K562 (cell line): ENCODE results near the gene PACS1. TPM values are rescaled to one million over a fixed set of nuclear protein-coding genes. Genes with fewer than 3 reads are reported as not detected.

Experiments
- CBX3 ChIP-seq, 2 experiments: IDR thresholded peaks; 1 replicate in 1 of 2; 2 replicates in 1 of 2; pipeline ENCODE4 v1.6.1; 2012; ENCODE audit warnings: inconsistent platforms in 2 of 2, low read length in 2 of 2, borderline replicate concordance in 1 of 2, control low read depth in 1 of 2
- CREB1 ChIP-seq, 2 experiments: sonication (generic) in 1 of 2; formaldehyde crosslinking in 1 of 2; IDR thresholded peaks; 2 replicates each; pipeline versions ENCODE4 v1.6.1 to v1.8.0; 2012 to 2022; ENCODE audit warnings: inconsistent platforms in 1 of 2, mild to moderate bottlenecking in 1 of 2, missing genetic modification reagents in 1 of 2, moderate library complexity in 1 of 2
- ESRRA ChIP-seq: fragments of 450-650 bp; IDR thresholded peaks from 2 replicates; pipeline ENCODE4 v1.6.1; 2014; ENCODE audit warnings: low read depth, mild to moderate bottlenecking, moderate library complexity, borderline replicate concordance
- ETV6 ChIP-seq, 3 experiments: fragments of 150-350 bp in 1 of 3; sonication (generic) in 1 of 3; formaldehyde crosslinking in 1 of 3; IDR thresholded peaks; 2 replicates each; pipeline versions ENCODE4 v1.6.1 to v1.8.0; 2014 to 2022; ENCODE audit warnings: borderline replicate concordance in 2 of 3, low read depth in 2 of 3, antibody characterized with exemption in 1 of 3, low read length in 1 of 3, mild to moderate bottlenecking in 1 of 3, missing genetic modification reagents in 1 of 3
- GABPB1 ChIP-seq: sonication (generic); formaldehyde crosslinking; IDR thresholded peaks from 2 replicates; pipeline ENCODE4 v1.8.0; 2022; ENCODE audit warnings: mild to moderate bottlenecking, missing genetic modification reagents
- HCFC1 ChIP-seq: IDR thresholded peaks from 2 replicates; pipeline ENCODE4 v1.6.1; 2012; ENCODE audit warnings: low read depth, low read length, improper control_type of control experiment
- L3MBTL2 ChIP-seq: fragments of 450-650 bp; IDR thresholded peaks from 2 replicates; pipeline ENCODE4 v1.6.1; 2016; ENCODE audit warnings: mild to moderate bottlenecking, moderate library complexity
- MTA3 ChIP-seq: fragments of 450-650 bp; formaldehyde crosslinking; IDR thresholded peaks from 2 replicates; pipeline ENCODE4 v1.6.1; 2017; ENCODE audit warnings: mild to moderate bottlenecking, borderline replicate concordance
- MYC ChIP-seq, 2 experiments: fragments of 250-450 bp in 1 of 2; sonication (Bioruptor Pico) in 1 of 2; IDR thresholded peaks; 2 replicates each; pipeline versions ENCODE4 v1.5.1 to v1.6.1; 2012 to 2021; ENCODE audit warnings: low read depth in 2 of 2, borderline replicate concordance in 1 of 2, improper control_type of control experiment in 1 of 2, low read length in 1 of 2, mild to moderate bottlenecking in 1 of 2, moderate library complexity in 1 of 2
- PHF8 ChIP-seq: fragments of 200-600 bp; sonication (generic); IDR thresholded peaks from 2 replicates; pipeline ENCODE4 v1.6.1; 2012; ENCODE audit warnings: mixed run types, mild to moderate bottlenecking, inconsistent platforms, low read length, moderate library complexity, borderline replicate concordance
- POLR2B ChIP-seq: fragments of 450-650 bp; IDR thresholded peaks from 2 replicates; pipeline ENCODE4 v1.6.1; 2018; ENCODE audit warnings: low read depth; ENCODE audit not compliant: partially characterized antibody
- SIN3A ChIP-seq, 2 experiments: fragments of 150-350 bp in 1 of 2; IDR thresholded peaks; 2 replicates each; pipeline ENCODE4 v1.6.1; 2011 to 2016; ENCODE audit warnings: borderline replicate concordance in 2 of 2, low read depth in 2 of 2, low read length in 2 of 2, mild to moderate bottlenecking in 2 of 2, moderate library complexity in 2 of 2; ENCODE audit not compliant: control insufficient read depth in 1 of 2
- SP1 ChIP-seq: sonication (generic); formaldehyde crosslinking; IDR thresholded peaks from 2 replicates; pipeline ENCODE4 v1.8.1; 2022; ENCODE audit warnings: mild to moderate bottlenecking, missing genetic modification reagents
- polyA plus RNA-seq, 8 experiments: library from polyadenylated mRNA; depleted of rRNA in 4 of 8; stranded (reverse) in 5 of 8; unstranded in 3 of 8; fragments of >200 nt; fragmentation: Nextera tagmentation in 2 of 8; fragmentation: Illumina TruSeq in 1 of 8; extraction: Ambion mirVana in 2 of 8; extraction: Trizol in 1 of 8; gene quantifications; 2 replicates each; pipeline versions ENCODE4 v1.2.1 to v1.2.3, GENCODE V29; 2011 to 2014; ENCODE audit warnings: inconsistent platforms in 1 of 8, missing spikeins in 1 of 8
- total RNA-seq, 7 experiments: library from RNA; depleted of rRNA in 6 of 7; stranded (reverse); fragments of >200 nt in 6 of 7; fragmentation: Illumina TruSeq in 2 of 7; extraction: Trizol in 2 of 7; gene quantifications; 2 replicates each; pipeline versions ENCODE4 v1.2.1 to v1.2.3, GENCODE V29; 2011 to 2021; ENCODE audit warnings: low replicate concordance in 1 of 7
- TF ChIP-seq, protein P1 (sequence below), 2 experiments: fragments of 450-650 bp; conservative IDR thresholded peaks; 2 replicates each; pipeline ENCODE4 v1.6.1; 2017; ENCODE audit warnings: mild to moderate bottlenecking in 2 of 2, moderate library complexity in 2 of 2
- TF ChIP-seq, protein P2 (sequence below): sonication (generic); formaldehyde crosslinking; IDR thresholded peaks from 2 replicates; pipeline ENCODE4 v1.8.0; 2022; ENCODE audit warnings: mild to moderate bottlenecking, missing genetic modification reagents
- TF ChIP-seq, protein P3 (sequence below): fragments of 450-650 bp; IDR thresholded peaks from 2 replicates; pipeline ENCODE4 v1.6.1; 2017; ENCODE audit warnings: mild to moderate bottlenecking, moderate library complexity
- TF ChIP-seq, protein P4 (sequence below), 3 experiments: IDR thresholded peaks in 2 of 3; conservative IDR thresholded peaks in 1 of 3; 2 replicates each; pipeline ENCODE4 v1.5.1; 2011 to 2012; ENCODE audit warnings: low read length in 3 of 3, mild to moderate bottlenecking in 3 of 3, control low read depth in 2 of 3, improper control_type of control experiment in 1 of 3, inconsistent platforms in 1 of 3, low read depth in 1 of 3, mixed read lengths in 1 of 3, moderate library complexity in 1 of 3; ENCODE audit not compliant: insufficient read depth in 2 of 3

Gene PACS1
- total and polyA plus RNA-seq, 9 of the 15 experiments (the other 6 are each of a cell fraction or from before 2014, with no cell fraction given) = 0.34 to 28.1 (median 8.5) TPM

DNA sequence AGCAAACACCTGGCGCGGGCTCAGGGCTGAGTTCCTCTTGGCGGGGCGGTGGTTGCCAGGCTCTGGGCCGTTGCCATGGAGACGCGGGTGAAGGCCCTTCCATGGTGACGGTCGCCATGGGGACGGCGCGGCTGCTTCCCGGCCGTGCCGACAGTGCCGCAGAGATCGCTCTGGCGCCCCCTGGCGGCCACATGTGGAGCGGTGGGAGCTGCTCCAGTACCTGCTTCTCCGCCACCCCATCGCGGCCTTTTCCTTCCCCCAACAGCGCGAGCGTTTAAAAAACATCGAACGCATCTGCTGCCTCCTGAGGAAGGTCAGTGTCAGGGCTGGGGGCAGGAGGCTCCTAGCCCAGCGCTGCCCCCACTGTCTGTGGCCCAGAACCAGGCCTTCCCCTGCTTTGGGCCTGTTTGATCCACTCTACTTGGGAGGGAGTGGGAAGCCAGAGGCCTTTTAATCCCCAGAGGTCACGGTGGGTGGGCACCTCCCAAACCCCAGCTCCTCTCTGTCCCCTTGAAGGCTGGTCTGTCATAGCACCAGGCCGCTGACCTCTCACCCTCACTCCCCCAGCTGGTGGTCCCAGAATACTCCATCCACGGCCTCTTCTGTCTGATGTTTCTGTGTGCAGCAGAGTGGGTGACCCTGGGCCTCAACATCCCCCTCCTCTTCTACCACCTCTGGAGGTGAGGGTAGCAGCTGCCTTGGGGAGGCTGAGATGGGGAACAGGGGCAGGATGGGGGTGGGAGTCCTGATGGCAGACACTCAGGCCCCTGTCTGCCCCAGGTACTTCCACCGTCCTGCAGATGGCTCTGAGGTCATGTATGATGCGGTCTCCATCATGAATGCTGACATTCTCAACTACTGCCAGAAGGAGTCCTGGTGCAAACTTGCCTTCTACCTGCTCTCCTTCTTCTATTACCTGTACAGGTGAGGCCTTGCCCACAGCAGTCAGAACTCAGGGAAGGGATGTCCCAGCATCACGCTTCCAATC is 212.7 kb downstream of the PACS1 start (continued):
- TF ChIP-seq CREB1 (IDR thresholded peaks at IDR 0.05) = no peak; the same call in 1 of the 2 replicates
- TF ChIP-seq CREB1 (CRISPR knock-in tag; IDR thresholded peaks at IDR 0.05) = peak; percentile 81
- TF ChIP-seq MTA3 = peak; percentile 49; the same call in 1 of the 2 replicates
- TF ChIP-seq ESRRA = peak; percentile 57; the same call in 1 of the 2 replicates
- no peak for TF ChIP-seq ETV6 (IDR thresholded peaks at IDR 0.05; ENCODE audit: borderline replicate concordance in 1 of 2, low read depth in 2 of 2, low read length in 1 of 2)
- no peak for TF ChIP-seq ETV6 (CRISPR knock-in tag; IDR thresholded peaks at IDR 0.05; ENCODE audit: borderline replicate concordance)
- peak in 1 of 2 experiments; percentile 27; a peak in 1 of 3 replicates for TF ChIP-seq CBX3 (IDR thresholded peaks at IDR 0.05; ENCODE audit: borderline replicate concordance in 1 of 2, low read length in 2 of 2)
- TF ChIP-seq, protein P1, sequence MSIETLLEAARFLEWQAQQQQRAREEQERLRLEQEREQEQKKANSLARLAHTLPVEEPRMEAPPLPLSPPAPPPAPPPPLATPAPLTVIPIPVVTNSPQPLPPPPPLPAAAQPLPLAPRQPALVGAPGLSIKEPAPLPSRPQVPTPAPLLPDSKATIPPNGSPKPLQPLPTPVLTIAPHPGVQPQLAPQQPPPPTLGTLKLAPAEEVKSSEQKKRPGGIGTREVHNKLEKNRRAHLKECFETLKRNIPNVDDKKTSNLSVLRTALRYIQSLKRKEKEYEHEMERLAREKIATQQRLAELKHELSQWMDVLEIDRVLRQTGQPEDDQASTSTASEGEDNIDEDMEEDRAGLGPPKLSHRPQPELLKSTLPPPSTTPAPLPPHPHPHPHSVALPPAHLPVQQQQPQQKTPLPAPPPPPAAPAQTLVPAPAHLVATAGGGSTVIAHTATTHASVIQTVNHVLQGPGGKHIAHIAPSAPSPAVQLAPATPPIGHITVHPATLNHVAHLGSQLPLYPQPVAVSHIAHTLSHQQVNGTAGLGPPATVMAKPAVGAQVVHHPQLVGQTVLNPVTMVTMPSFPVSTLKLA (conservative IDR thresholded peaks at IDR 0.05) = peak in 1 of 2 experiments; percentile 56; a peak in 1 of 4 replicates
- 0 out of 4 replicates have a peak, but pooled peaks of 1 of the 2 experiments have one; percentile 54 for TF ChIP-seq SIN3A (IDR thresholded peaks at IDR 0.05; ENCODE audit: borderline replicate concordance in 2 of 2, control insufficient read depth in 1 of 2, low read depth in 2 of 2, low read length in 2 of 2)
- TF ChIP-seq L3MBTL2 = 0 out of 2 replicates have a peak, but pooled peaks have one; percentile 19
- TF ChIP-seq PHF8 = no peak
- TF ChIP-seq, protein P2, sequence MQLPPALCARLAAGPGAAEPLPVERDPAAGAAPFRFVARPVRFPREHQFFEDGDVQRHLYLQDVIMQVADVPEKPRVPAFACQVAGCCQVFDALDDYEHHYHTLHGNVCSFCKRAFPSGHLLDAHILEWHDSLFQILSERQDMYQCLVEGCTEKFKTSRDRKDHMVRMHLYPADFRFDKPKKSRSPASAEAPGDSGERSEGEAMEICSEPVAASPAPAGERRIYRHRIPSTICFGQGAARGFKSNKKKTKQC (CRISPR knock-in tag) = no peak
- TF ChIP-seq HCFC1 = peak; percentile 65
- peak; percentile 62; the same call in 1 of the 2 replicates for TF ChIP-seq MYC (IDR thresholded peaks at IDR 0.05; ENCODE audit: low read depth, low read length)
- 0 out of 2 replicates have a peak, but pooled peaks have one; percentile 23 for TF ChIP-seq MYC (CRISPR knock-in tag; IDR thresholded peaks at IDR 0.05; ENCODE audit: borderline replicate concordance, low read depth)
- TF ChIP-seq, protein P3, sequence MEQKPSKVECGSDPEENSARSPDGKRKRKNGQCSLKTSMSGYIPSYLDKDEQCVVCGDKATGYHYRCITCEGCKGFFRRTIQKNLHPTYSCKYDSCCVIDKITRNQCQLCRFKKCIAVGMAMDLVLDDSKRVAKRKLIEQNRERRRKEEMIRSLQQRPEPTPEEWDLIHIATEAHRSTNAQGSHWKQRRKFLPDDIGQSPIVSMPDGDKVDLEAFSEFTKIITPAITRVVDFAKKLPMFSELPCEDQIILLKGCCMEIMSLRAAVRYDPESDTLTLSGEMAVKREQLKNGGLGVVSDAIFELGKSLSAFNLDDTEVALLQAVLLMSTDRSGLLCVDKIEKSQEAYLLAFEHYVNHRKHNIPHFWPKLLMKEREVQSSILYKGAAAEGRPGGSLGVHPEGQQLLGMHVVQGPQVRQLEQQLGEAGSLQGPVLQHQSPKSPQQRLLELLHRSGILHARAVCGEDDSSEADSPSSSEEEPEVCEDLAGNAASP = no peak
- TF ChIP-seq POLR2B = peak; percentile 40
- peak; percentile 77 for TF ChIP-seq GABPB1 (CRISPR knock-in tag)
- peak; percentile 84 for TF ChIP-seq SP1 (CRISPR knock-in tag)
- TF ChIP-seq, protein P4, sequence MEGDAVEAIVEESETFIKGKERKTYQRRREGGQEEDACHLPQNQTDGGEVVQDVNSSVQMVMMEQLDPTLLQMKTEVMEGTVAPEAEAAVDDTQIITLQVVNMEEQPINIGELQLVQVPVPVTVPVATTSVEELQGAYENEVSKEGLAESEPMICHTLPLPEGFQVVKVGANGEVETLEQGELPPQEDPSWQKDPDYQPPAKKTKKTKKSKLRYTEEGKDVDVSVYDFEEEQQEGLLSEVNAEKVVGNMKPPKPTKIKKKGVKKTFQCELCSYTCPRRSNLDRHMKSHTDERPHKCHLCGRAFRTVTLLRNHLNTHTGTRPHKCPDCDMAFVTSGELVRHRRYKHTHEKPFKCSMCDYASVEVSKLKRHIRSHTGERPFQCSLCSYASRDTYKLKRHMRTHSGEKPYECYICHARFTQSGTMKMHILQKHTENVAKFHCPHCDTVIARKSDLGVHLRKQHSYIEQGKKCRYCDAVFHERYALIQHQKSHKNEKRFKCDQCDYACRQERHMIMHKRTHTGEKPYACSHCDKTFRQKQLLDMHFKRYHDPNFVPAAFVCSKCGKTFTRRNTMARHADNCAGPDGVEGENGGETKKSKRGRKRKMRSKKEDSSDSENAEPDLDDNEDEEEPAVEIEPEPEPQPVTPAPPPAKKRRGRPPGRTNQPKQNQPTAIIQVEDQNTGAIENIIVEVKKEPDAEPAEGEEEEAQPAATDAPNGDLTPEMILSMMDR (IDR thresholded peaks at IDR 0.05 in 2 of 3, conservative IDR thresholded peaks at IDR 0.05 in 1 of 3; ENCODE audit: insufficient read depth in 2 of 3, low read depth in 1 of 3, low read length in 3 of 3) = peak; percentile 91 to 97 (median 97)
